RWPE1 (cell line): Measurements from ENCODE around the gene OR6V1.

Experiments used
- CTCF ChIA-PET: fragments of 350-600 bp; sonication (Branson Sonifier 250); formaldehyde crosslinking; extraction: SDS; loops from one replicate; lab custom pipeline; 2021; lab: Yijun Ruan, JAX
- POLR2A ChIA-PET: fragments of 400-600 bp; formaldehyde crosslinking; extraction: SDS; loops from one replicate; lab custom pipeline; 2020; ENCODE audit warnings: antibody characterized with exemption; ENCODE audit not compliant: low non-redundant PET; lab: Yijun Ruan, JAX
- DNase-seq: peaks from one replicate; pipeline ENCODE4 v3.0.0; 2012; ENCODE audit warnings: low spot score
- H3K27ac ChIP-seq: fragments of 450-650 bp; 2 replicates; pipeline ENCODE4 v1.5.1; 2017
- CTCF ChIP-seq: fragments of 450-650 bp; conservative IDR thresholded peaks from 2 replicates; pipeline ENCODE4 v1.5.1; 2017; ENCODE audit warnings: low read depth, mild to moderate bottlenecking

Gene OR6V1

DNA sequence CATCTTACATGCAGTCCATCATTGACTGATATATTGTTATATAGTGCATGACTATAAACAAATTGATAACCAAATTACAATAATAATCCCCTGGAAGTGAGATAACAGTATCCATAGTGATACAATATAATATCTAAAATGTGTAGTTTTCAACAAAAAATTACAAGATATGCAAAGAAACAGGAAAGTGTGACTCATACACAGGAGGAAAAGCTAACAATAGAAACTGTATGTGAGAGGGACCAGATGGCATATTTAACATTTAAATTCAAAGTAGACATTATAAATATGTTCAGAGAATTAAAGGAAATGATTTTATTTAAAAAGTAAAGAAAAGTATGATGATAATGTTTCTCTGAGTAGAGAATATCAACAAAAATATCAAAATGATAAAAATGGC, 33.2 kb upstream of the OR6V1 start:
- DNase-seq = no peak
- ChIA-PET POLR2A (no interaction called here), CTCF (no interaction called here)
- no peak for TF ChIP-seq CTCF
- H3K27ac ChIP-seq = no peak overlapping the region

GRCh38 chr7:143023047-143023446, 29.1 kb upstream of the OR6V1 start:
- ChIA-PET CTCF (no interaction called here), POLR2A (no interaction called here)
- no peak for DNase-seq
- H3K27ac ChIP-seq = no peak overlapping the region
- TF ChIP-seq CTCF = no peak

DNA sequence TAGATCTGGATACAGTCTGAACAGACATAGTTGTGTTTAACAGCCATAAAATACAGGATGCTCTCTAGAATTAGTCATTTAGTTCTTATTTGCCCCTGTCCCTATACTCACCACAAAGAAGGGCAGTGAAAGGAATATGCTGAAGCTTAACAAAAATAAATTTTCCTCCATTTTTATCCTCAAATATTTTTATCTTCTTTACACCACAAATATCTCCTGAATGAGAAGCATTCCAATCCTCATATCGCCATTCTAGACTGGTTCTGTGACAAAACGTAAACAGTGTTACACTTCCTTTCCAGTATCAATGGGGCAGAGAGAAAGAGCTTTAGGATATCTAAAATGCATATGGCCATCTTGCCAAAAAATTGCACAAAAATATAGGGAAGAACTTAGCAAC, 26.8 kb upstream of the OR6V1 start:
- POLR2A ChIA-PET = no interaction called here
- no peak overlapping the region for H3K27ac ChIP-seq
- CTCF ChIA-PET = no interaction called here

DNA sequence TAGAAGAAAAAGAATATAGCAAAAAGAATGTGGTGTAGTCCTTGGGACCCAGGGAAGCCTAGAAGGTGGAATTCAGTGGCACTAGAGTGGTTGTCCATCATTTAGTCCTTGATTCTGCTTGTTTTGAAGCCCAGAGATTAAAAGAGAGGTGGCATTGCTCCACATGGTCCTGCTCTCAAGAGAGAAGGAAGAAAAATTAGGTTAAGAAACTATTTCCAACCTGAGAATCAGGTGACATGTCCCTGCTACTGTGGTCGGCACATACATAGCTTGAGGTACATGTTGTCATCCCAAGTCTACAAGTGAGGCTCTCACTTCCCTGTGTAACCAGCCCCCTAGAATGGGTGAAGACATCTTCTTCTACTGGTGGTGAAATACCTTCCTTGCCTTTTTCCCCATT, 25.1 kb upstream of the OR6V1 start, which contains the start of gene OR9A2:
Gene OR9A2 (minus strand): TSS at position 101 of the 400 bp plus-strand sequence. CDS start 0 bp downstream, at position 101.
- POLR2A ChIA-PET = no interaction called here
- no peak within 1 kb of the TSS for H3K27ac ChIP-seq
- no peak for DNase-seq
- CTCF ChIA-PET = no interaction called here
- no peak for TF ChIP-seq CTCF

More for the DNA sequence above, 26.8 kb upstream of the OR6V1 start:
- no peak for DNase-seq
- TF ChIP-seq CTCF = no peak

DNA sequence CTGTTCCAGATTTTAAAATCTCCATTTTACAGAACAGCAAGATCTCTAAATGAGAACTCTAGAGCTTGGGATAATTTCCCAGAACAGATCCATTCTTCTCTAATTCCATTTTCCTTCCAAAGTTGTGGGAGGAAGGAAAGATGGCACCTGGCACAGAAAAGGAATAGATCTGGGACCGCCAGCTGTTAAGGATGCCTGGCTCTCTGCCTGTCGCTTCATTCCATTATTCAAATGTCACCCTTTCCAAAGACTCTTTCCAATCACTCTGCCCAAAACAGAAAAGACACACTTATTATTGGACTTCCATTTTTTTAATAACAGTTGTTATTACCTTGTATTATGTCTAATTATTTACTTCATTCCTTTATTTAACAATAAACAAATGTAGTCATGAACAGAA, 24.5 kb upstream of the OR6V1 start:
- H3K27ac ChIP-seq = no peak overlapping the region
- ChIA-PET POLR2A (no interaction called here), CTCF (no interaction called here)
- TF ChIP-seq CTCF = no peak
- DNase-seq = no peak

DNA sequence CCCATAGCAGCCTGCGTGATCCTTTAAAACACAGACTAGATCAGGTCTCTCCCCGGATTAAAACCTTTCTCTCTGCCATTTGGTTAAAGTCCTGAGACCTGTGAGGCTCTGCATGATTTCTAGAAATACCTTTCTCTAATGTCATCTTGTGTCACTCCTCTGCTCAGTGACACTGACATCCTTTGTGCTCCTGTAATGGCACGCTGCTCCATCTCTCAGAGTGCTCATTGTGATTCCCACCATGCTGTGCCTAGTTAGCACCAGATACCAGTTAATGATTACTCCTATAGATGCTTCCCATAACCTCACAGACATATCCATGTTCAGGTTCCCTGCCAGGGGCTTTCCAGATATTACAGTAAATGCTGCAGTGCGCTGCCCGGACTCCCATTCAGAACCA, 13.5 kb upstream of the OR6V1 start:
- DNase-seq = no peak
- POLR2A ChIA-PET = no interaction called here
- no peak overlapping the region for H3K27ac ChIP-seq
- CTCF ChIA-PET = no interaction called here
- TF ChIP-seq CTCF = no peak
